GM18861 (cell line): ENCODE results near the gene TMEM86A.

Source experiments
- ATAC-seq: cut with Tn5 transposase; IDR thresholded peaks from one replicate; pipeline ENCODE4 v1.9.1; 2021; ENCODE audit not compliant: unreplicated experiment

Gene TMEM86A

DNA sequence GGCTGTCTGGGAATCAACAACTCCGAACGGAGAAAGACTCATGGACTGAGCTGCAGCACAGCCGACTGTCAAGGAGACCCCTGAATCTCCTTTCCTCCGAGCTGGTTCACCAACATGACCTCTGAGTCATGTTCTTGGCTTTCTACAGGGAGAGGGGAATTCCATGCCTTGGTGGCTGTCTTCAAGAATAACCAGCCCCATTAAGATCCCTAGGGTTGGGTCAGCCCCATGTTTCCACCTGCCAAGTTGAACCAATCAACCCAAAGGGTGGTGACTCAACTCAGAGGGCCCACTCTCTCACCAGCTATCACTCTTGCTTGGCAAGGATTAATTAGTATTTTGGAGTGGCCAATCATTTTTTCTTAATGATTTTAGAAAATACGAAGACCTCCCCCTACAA is 55.7 kb downstream of the TMEM86A start:
- ATAC-seq: no peak
